ENCODE results near the gene TOR4A.

DNA sequence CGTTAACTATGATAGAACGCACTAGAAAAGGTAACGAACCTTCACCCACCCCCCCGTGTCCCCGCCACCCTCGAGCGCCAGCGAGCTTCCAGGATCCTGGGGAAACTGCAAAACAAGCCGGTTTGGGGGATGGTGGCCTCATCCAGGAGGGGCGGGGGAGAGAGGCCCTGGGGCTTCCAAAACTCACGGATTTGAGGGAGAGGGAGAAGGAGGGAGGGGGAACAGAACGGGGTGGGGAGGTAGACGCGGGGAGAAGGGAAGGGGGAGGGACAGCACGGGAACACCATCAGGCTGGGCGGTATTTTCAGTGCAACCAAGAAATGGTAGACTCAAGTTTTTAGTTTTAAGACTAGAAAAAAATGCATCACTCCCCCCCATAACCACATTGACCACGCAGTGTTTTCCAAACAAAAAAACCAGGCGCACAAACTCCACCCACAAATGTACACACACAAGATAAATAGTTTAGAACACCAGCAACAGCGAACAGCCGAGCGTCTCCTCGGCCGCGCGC lies 23.1 kb downstream of the TOR4A start:
- TF ChIP-seq GATA3 (IDR thresholded peaks at IDR 0.05; ENCODE audit: low read depth, low read length) (no peak), GATA2 (IDR thresholded peaks at IDR 0.05; ENCODE audit: low read depth, low read length) (no peak)

Data from SH-SY5Y (cell line).